K562 (cell line): Measurements from ENCODE around the gene SPATS2. TPM values are rescaled to one million over a fixed set of nuclear protein-coding genes. Genes with fewer than 3 reads are reported as not detected.
A peak's percentile ranks its signal among the peaks of the same experiment; 100 is the strongest.

ENCODE experiments used
- BRF1 ChIP-seq: IDR thresholded peaks from 3 replicates; pipeline ENCODE4 v1.6.1; 2011; ENCODE audit warnings: borderline replicate concordance, mild to moderate bottlenecking; ENCODE audit not compliant: insufficient read length; ENCODE audit errors: extremely low read depth
- ELF2 ChIP-seq: fragments of 250-450 bp; sonication (Bioruptor Pico); IDR thresholded peaks from 2 replicates; pipeline ENCODE4 v1.5.0; 2021; ENCODE audit warnings: mild to moderate bottlenecking
- GABPB2 ChIP-seq: fragments of 250-450 bp; sonication (Bioruptor Pico); conservative IDR thresholded peaks from 2 replicates; pipeline ENCODE4 v1.5.1; 2021; ENCODE audit warnings: mild to moderate bottlenecking
- ILF3 ChIP-seq: fragments of 450-650 bp; IDR thresholded peaks from 2 replicates; pipeline ENCODE4 v1.6.1; 2018; ENCODE audit warnings: antibody characterized with exemption, mild to moderate bottlenecking, moderate library complexity, borderline replicate concordance
- KDM2B ChIP-seq: fragments of 250-450 bp; sonication (Bioruptor Pico); IDR thresholded peaks from 2 replicates; pipeline ENCODE4 v1.8.0; 2021; ENCODE audit warnings: mild to moderate bottlenecking, moderate library complexity
- MEF2D ChIP-seq: conservative IDR thresholded peaks from 2 replicates; pipeline ENCODE4 v1.6.1; 2016; ENCODE audit warnings: low read depth, missing genetic modification characterization, missing compliant biosample characterization
- MYC ChIP-seq, 2 experiments: fragments of 250-450 bp in 1 of 2; sonication (Bioruptor Pico) in 1 of 2; IDR thresholded peaks; 2 replicates each; pipeline versions ENCODE4 v1.5.1 to v1.6.1; 2012 to 2021; ENCODE audit warnings: low read depth in 2 of 2, borderline replicate concordance in 1 of 2, improper control_type of control experiment in 1 of 2, low read length in 1 of 2, mild to moderate bottlenecking in 1 of 2, moderate library complexity in 1 of 2
- NFIX ChIP-seq: fragments of 250-450 bp; sonication (Bioruptor Pico); IDR thresholded peaks from 2 replicates; pipeline ENCODE4 v1.4.0; 2020; ENCODE audit warnings: low read depth, mild to moderate bottlenecking, moderate library complexity
- RBM25 ChIP-seq: fragments of 200-400 bp; formaldehyde crosslinking; IDR thresholded peaks from 2 replicates; pipeline ENCODE4 v1.6.1; 2018; ENCODE audit warnings: low read length, low read depth, moderate library complexity; ENCODE audit not compliant: severe bottlenecking
- SFPQ ChIP-seq: fragments of 200-400 bp; formaldehyde crosslinking; IDR thresholded peaks from 2 replicates; pipeline ENCODE4 v1.6.1; 2017; ENCODE audit warnings: mild to moderate bottlenecking, low read depth, low read length, moderate library complexity
- SOX6 ChIP-seq: fragments of 450-650 bp; IDR thresholded peaks from 2 replicates; pipeline ENCODE4 v1.6.1; 2014; ENCODE audit warnings: mild to moderate bottlenecking
- SP2 ChIP-seq: IDR thresholded peaks from 2 replicates; pipeline ENCODE4 v1.6.1; 2011; ENCODE audit warnings: mild to moderate bottlenecking, low read depth, low read length, moderate library complexity; ENCODE audit not compliant: poor library complexity, severe bottlenecking; ENCODE audit errors: extremely low read depth
- STAT5A ChIP-seq: IDR thresholded peaks from 2 replicates; pipeline ENCODE4 v1.6.1; 2012; ENCODE audit warnings: low read length, inconsistent platforms, borderline replicate concordance
- TAF15 ChIP-seq: fragments of 200-400 bp; formaldehyde crosslinking; IDR thresholded peaks from 2 replicates; pipeline ENCODE4 v1.6.1; 2017; ENCODE audit warnings: mild to moderate bottlenecking, low read depth, low read length, moderate library complexity
- TBL1XR1 ChIP-seq, 2 experiments: IDR thresholded peaks; 2 replicates each; pipeline ENCODE4 v1.6.1; 2012; ENCODE audit warnings: improper control_type of control experiment in 2 of 2, low read length in 2 of 2, mild to moderate bottlenecking in 1 of 2
- TCF3 ChIP-seq: sonication (generic); formaldehyde crosslinking; IDR thresholded peaks from 2 replicates; pipeline ENCODE4 v1.4.0; 2020; ENCODE audit warnings: mild to moderate bottlenecking, missing genetic modification reagents
- ZBED1 ChIP-seq: IDR thresholded peaks from 2 replicates; pipeline ENCODE4 v1.6.1; 2014
- ZNF584 ChIP-seq: fragments of 200-800 bp; sonication (Bioruptor generic); IDR thresholded peaks from 2 replicates; pipeline ENCODE4 v1.6.1; 2016; ENCODE audit warnings: low read depth, mild to moderate bottlenecking, missing genetic modification characterization, missing compliant biosample characterization
- polyA plus RNA-seq, 8 experiments: library from polyadenylated mRNA; depleted of rRNA in 4 of 8; stranded (reverse) in 5 of 8; unstranded in 3 of 8; fragments of >200 nt; fragmentation: Nextera tagmentation in 2 of 8; fragmentation: Illumina TruSeq in 1 of 8; extraction: Ambion mirVana in 2 of 8; extraction: Trizol in 1 of 8; gene quantifications; 2 replicates each; pipeline versions ENCODE4 v1.2.1 to v1.2.3, GENCODE V29; 2011 to 2014; ENCODE audit warnings: inconsistent platforms in 1 of 8, missing spikeins in 1 of 8
- total RNA-seq, 7 experiments: library from RNA; depleted of rRNA in 6 of 7; stranded (reverse); fragments of >200 nt in 6 of 7; fragmentation: Illumina TruSeq in 2 of 7; extraction: Trizol in 2 of 7; gene quantifications; 2 replicates each; pipeline versions ENCODE4 v1.2.1 to v1.2.3, GENCODE V29; 2011 to 2021; ENCODE audit warnings: low replicate concordance in 1 of 7
- TF ChIP-seq, protein P1 (sequence below): fragments of 450-650 bp; IDR thresholded peaks from 2 replicates; pipeline ENCODE4 v1.7.0; 2016; ENCODE audit warnings: borderline replicate concordance
- TF ChIP-seq, protein P2 (sequence below): fragments of 250-450 bp; sonication (Bioruptor Pico); IDR thresholded peaks from 2 replicates; pipeline ENCODE4 v1.5.0; 2022; ENCODE audit warnings: mild to moderate bottlenecking
- TF ChIP-seq, protein P3 (sequence below): sonication (generic); formaldehyde crosslinking; IDR thresholded peaks from 2 replicates; pipeline ENCODE4 v1.8.0; 2022; ENCODE audit warnings: mild to moderate bottlenecking, low read depth, missing genetic modification reagents

The SPATS2 gene
- total and polyA plus RNA-seq, 9 of the 15 experiments (the other 6 are each of a cell fraction or from before 2014, with no cell fraction given) = 5.4 to 48.2 (median 17.5) TPM

DNA sequence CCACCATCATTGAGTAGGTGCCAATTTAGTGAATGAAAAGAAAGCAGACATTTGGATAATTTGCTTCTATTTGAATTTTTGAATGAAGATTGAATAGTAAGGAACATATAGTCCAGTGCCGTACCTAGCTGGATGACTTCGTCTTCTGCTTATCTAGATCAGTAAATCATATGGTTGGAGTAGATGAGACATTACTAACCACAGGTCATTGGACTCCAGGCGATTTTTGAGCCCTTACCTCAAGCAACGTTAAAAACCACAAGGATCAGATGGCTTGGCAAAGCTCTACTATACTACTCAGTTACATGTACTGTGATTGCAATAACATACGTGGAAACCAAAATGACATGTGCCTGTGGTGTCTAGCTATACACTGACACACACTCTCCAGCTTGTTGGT lies 1.7 kb upstream of the SPATS2 start (continued):
- TF ChIP-seq, protein P1, sequence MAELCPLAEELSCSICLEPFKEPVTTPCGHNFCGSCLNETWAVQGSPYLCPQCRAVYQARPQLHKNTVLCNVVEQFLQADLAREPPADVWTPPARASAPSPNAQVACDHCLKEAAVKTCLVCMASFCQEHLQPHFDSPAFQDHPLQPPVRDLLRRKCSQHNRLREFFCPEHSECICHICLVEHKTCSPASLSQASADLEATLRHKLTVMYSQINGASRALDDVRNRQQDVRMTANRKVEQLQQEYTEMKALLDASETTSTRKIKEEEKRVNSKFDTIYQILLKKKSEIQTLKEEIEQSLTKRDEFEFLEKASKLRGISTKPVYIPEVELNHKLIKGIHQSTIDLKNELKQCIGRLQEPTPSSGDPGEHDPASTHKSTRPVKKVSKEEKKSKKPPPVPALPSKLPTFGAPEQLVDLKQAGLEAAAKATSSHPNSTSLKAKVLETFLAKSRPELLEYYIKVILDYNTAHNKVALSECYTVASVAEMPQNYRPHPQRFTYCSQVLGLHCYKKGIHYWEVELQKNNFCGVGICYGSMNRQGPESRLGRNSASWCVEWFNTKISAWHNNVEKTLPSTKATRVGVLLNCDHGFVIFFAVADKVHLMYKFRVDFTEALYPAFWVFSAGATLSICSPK = no peak
- no peak for TF ChIP-seq SP2
- TF ChIP-seq, protein P2, sequence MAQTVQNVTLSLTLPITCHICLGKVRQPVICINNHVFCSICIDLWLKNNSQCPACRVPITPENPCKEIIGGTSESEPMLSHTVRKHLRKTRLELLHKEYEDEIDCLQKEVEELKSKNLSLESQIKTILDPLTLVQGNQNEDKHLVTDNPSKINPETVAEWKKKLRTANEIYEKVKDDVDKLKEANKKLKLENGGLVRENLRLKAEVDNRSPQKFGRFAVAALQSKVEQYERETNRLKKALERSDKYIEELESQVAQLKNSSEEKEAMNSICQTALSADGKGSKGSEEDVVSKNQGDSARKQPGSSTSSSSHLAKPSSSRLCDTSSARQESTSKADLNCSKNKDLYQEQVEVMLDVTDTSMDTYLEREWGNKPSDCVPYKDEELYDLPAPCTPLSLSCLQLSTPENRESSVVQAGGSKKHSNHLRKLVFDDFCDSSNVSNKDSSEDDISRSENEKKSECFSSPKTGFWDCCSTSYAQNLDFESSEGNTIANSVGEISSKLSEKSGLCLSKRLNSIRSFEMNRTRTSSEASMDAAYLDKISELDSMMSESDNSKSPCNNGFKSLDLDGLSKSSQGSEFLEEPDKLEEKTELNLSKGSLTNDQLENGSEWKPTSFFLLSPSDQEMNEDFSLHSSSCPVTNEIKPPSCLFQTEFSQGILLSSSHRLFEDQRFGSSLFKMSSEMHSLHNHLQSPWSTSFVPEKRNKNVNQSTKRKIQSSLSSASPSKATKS (CRISPR knock-in tag) = no peak
- no peak for TF ChIP-seq BRF1
- no peak for TF ChIP-seq GABPB2
- TF ChIP-seq RBM25 = peak; percentile 34
- no peak for TF ChIP-seq KDM2B (CRISPR knock-in tag)
- TF ChIP-seq TCF3 (CRISPR knock-in tag) = peak; percentile 56
- TF ChIP-seq MEF2D = 0 out of 2 replicates have a peak, but pooled peaks have one; percentile 18
- no peak for TF ChIP-seq ZNF584 (CRISPR knock-in tag)
- no peak for TF ChIP-seq ZBED1
- no peak for TF ChIP-seq ILF3
- no peak for TF ChIP-seq ELF2
- no peak for TF ChIP-seq STAT5A
- TF ChIP-seq SOX6 = 0 out of 2 replicates have a peak, but pooled peaks have one; percentile 66
- no peak for TF ChIP-seq SFPQ
- TF ChIP-seq TAF15 = no peak
- TF ChIP-seq TBL1XR1 (IDR thresholded peaks at IDR 0.05; ENCODE audit: low read length in 2 of 2) = no peak
- no peak for TF ChIP-seq NFIX (CRISPR knock-in tag)
- 0 out of 2 replicates have a peak, but pooled peaks have one; percentile 15 for TF ChIP-seq MYC (IDR thresholded peaks at IDR 0.05; ENCODE audit: low read depth, low read length)
- TF ChIP-seq MYC (CRISPR knock-in tag; IDR thresholded peaks at IDR 0.05; ENCODE audit: borderline replicate concordance, low read depth) = no peak
- TF ChIP-seq, protein P3, sequence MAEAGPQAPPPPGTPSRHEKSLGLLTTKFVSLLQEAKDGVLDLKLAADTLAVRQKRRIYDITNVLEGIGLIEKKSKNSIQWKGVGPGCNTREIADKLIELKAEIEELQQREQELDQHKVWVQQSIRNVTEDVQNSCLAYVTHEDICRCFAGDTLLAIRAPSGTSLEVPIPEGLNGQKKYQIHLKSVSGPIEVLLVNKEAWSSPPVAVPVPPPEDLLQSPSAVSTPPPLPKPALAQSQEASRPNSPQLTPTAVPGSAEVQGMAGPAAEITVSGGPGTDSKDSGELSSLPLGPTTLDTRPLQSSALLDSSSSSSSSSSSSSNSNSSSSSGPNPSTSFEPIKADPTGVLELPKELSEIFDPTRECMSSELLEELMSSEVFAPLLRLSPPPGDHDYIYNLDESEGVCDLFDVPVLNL (CRISPR knock-in tag) = no peak
